Ishikawa (cell line): Measurements from ENCODE around the gene MAGI2.

Experiments
- CEBPB ChIP-seq: IDR thresholded peaks from 2 replicates; pipeline ENCODE4 v1.6.1; 2012
- CREB1 ChIP-seq: IDR thresholded peaks from 2 replicates; pipeline ENCODE4 v1.6.1; 2012; ENCODE audit warnings: low read depth
- EGR1 ChIP-seq: IDR thresholded peaks from 2 replicates; pipeline ENCODE4 v1.6.1; 2012
- EP300 ChIP-seq: IDR thresholded peaks from 2 replicates; pipeline ENCODE4 v1.6.1; 2012; ENCODE audit warnings: borderline replicate concordance
- MAX ChIP-seq: IDR thresholded peaks from 2 replicates; pipeline ENCODE4 v1.6.1; 2012
- NFIC ChIP-seq: IDR thresholded peaks from 2 replicates; pipeline ENCODE4 v1.6.1; 2012
- RAD21 ChIP-seq: IDR thresholded peaks from 2 replicates; pipeline ENCODE4 v1.6.1; 2012; ENCODE audit warnings: low read depth
- REST ChIP-seq: IDR thresholded peaks from 2 replicates; pipeline ENCODE4 v1.6.1; 2012; ENCODE audit warnings: low read depth, mild to moderate bottlenecking
- TCF12 ChIP-seq: IDR thresholded peaks from 2 replicates; pipeline ENCODE4 v1.6.1; 2012; ENCODE audit warnings: low read depth
- TEAD4 ChIP-seq: IDR thresholded peaks from 2 replicates; pipeline ENCODE4 v1.6.1; 2012
- YY1 ChIP-seq: IDR thresholded peaks from 2 replicates; pipeline ENCODE4 v1.6.1; 2012; ENCODE audit warnings: low read depth

- TF ChIP-seq CEBPB (no peak), REST (no peak), TEAD4 (no peak), NFIC (no peak), EP300 (no peak), CREB1 (no peak), EGR1 (no peak), YY1 (no peak), TCF12 (no peak), MAX (no peak), RAD21 (no peak)
Observed at GRCh38 chr7:78463039-78463438, 990.4 kb downstream of the MAGI2 start.
